ENCODE results near the gene ASTL.
"Not testable (repeated sequence)": the region's sequence is repeated elsewhere in the genome, so short reads cannot be mapped to it uniquely, and the experiment has no call there.

The ASTL gene

GRCh38 chr2:96163768-96164429 is 25.6 kb upstream of the ASTL start:
- no peaks in the 10 kb centered on the region for H3K4me1 ChIP-seq (ENCODE audit: low read depth, poor library complexity, severe bottlenecking)
- H4K20me1 ChIP-seq (ENCODE audit: insufficient read depth): no peaks in the 10 kb centered on the region
- TF ChIP-seq, protein P1, sequence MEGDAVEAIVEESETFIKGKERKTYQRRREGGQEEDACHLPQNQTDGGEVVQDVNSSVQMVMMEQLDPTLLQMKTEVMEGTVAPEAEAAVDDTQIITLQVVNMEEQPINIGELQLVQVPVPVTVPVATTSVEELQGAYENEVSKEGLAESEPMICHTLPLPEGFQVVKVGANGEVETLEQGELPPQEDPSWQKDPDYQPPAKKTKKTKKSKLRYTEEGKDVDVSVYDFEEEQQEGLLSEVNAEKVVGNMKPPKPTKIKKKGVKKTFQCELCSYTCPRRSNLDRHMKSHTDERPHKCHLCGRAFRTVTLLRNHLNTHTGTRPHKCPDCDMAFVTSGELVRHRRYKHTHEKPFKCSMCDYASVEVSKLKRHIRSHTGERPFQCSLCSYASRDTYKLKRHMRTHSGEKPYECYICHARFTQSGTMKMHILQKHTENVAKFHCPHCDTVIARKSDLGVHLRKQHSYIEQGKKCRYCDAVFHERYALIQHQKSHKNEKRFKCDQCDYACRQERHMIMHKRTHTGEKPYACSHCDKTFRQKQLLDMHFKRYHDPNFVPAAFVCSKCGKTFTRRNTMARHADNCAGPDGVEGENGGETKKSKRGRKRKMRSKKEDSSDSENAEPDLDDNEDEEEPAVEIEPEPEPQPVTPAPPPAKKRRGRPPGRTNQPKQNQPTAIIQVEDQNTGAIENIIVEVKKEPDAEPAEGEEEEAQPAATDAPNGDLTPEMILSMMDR (conservative IDR thresholded peaks at IDR 0.05; ENCODE audit: low read depth, low read length): no peak
- no peaks in the 10 kb centered on the region for H3K27me3 ChIP-seq (ENCODE audit: insufficient read depth, low read depth)
- H3K27ac ChIP-seq: no peak overlapping the region
- no peak overlapping the region for H3K9ac ChIP-seq
- H3K79me2 ChIP-seq (ENCODE audit: insufficient read depth, low read depth): no peaks in the 10 kb centered on the region
- H3K4me3 ChIP-seq (IDR thresholded peaks at IDR 0.05; ENCODE audit: insufficient read depth, low read depth, low read length): no peak overlapping the region
- H3K4me2 ChIP-seq: no peak overlapping the region
- no peak overlapping the region for H2AFZ ChIP-seq (ENCODE audit: low read depth)
- H3K36me3 ChIP-seq (ENCODE audit: insufficient read depth): no peaks in the 10 kb centered on the region

DNA sequence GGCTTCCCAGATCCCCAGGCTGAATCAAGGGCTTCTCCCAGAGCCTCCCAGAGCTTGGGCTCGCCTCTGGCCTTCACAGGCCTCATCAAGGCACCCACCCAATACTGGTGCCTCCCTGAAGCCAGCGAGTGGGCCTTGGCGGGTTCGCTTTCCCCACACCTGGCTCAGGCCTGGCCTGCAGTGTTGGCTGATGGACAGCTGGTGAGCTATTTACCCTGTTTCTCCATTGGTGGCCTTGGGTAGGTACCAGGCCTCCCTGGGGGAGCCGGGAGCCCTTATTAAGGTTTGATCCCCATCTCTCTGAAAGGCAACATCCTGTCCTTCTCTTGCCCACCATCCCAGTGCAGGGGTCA is 25.1 kb upstream of the ASTL start:
- Histone ChIP-seq H4K20me1 (ENCODE audit: insufficient read depth) (no peaks in the 10 kb centered on the region), H3K79me2 (ENCODE audit: insufficient read depth, low read depth) (no peaks in the 10 kb centered on the region), H3K27ac (no peak overlapping the region), H3K9ac (no peak overlapping the region), H3K36me3 (ENCODE audit: insufficient read depth) (no peaks in the 10 kb centered on the region), H2AFZ (ENCODE audit: low read depth) (no peak overlapping the region), H3K27me3 (ENCODE audit: insufficient read depth, low read depth) (no peaks in the 10 kb centered on the region), H3K4me1 (ENCODE audit: low read depth, poor library complexity, severe bottlenecking) (no peaks in the 10 kb centered on the region), H3K4me3 (IDR thresholded peaks at IDR 0.05; ENCODE audit: insufficient read depth, low read depth, low read length) (no peak overlapping the region), H3K4me2 (no peak overlapping the region)
- TF ChIP-seq, protein P1 (conservative IDR thresholded peaks at IDR 0.05; ENCODE audit: low read depth, low read length): no peak

DNA sequence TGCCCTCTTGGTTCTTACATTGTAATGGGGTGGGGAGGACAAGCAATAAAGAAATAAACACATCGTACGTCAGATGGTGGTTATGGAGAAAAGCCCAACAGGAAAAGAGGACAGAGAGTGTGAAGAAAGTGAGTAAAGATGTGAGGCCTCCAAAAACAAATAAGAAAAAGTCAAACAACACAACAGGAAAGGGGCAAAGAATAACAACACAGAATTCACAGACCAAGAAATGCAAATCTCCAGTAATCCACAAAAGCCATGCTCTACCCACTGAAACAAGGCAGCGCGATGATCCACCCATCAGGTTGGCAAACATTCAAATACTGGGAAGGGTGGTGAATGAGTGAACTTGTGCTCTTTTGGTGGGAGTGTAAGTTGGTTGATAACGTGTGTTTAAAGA is 23.6 kb upstream of the ASTL start:
- no peak overlapping the region for H2AFZ ChIP-seq (ENCODE audit: low read depth)
- no peak overlapping the region for H3K4me2 ChIP-seq
- H4K20me1 ChIP-seq (ENCODE audit: insufficient read depth): no peaks in the 10 kb centered on the region
- no peak overlapping the region for H3K4me3 ChIP-seq (IDR thresholded peaks at IDR 0.05; ENCODE audit: insufficient read depth, low read depth, low read length)
- H3K4me1 ChIP-seq (ENCODE audit: low read depth, poor library complexity, severe bottlenecking): peaks cover 4% of the 10 kb centered on the region
- H3K27ac ChIP-seq: no peak overlapping the region
- no peaks in the 10 kb centered on the region for H3K79me2 ChIP-seq (ENCODE audit: insufficient read depth, low read depth)
- TF ChIP-seq, protein P1 (conservative IDR thresholded peaks at IDR 0.05; ENCODE audit: low read depth, low read length): no peak
- no peaks in the 10 kb centered on the region for H3K36me3 ChIP-seq (ENCODE audit: insufficient read depth)
- no peaks in the 10 kb centered on the region for H3K27me3 ChIP-seq (ENCODE audit: insufficient read depth, low read depth)
- H3K9ac ChIP-seq: no peak overlapping the region

DNA sequence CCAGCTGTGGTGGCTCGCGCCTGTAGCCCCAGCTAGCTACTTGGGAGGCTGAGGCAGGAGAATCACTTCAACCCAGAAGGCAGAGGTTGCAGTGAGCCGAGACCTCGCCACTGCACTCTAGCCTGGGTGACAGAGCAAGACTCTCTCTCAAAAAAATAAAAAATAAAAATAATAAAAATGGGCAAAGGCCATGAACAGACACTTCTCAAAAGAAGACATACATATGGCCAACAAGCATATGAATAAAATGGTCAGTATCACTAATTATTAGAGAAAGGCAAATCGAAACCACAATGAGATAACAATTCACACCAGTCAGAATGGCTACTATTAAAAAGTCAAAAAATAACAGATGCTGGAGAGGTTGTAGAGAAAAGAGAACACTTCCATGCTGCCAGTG is 22.1 kb upstream of the ASTL start:
- not testable (repeated sequence) for H3K4me2 ChIP-seq; H3K36me3 ChIP-seq (ENCODE audit: insufficient read depth); H3K27ac ChIP-seq; H3K9ac ChIP-seq; H3K4me3 ChIP-seq (IDR thresholded peaks at IDR 0.05; ENCODE audit: insufficient read depth, low read depth, low read length); H2AFZ ChIP-seq (ENCODE audit: low read depth); H4K20me1 ChIP-seq (ENCODE audit: insufficient read depth); H3K27me3 ChIP-seq (ENCODE audit: insufficient read depth, low read depth); H3K79me2 ChIP-seq (ENCODE audit: insufficient read depth, low read depth)
- peaks cover 19% of the 10 kb centered on the region for H3K4me1 ChIP-seq (ENCODE audit: low read depth, poor library complexity, severe bottlenecking)

DNA sequence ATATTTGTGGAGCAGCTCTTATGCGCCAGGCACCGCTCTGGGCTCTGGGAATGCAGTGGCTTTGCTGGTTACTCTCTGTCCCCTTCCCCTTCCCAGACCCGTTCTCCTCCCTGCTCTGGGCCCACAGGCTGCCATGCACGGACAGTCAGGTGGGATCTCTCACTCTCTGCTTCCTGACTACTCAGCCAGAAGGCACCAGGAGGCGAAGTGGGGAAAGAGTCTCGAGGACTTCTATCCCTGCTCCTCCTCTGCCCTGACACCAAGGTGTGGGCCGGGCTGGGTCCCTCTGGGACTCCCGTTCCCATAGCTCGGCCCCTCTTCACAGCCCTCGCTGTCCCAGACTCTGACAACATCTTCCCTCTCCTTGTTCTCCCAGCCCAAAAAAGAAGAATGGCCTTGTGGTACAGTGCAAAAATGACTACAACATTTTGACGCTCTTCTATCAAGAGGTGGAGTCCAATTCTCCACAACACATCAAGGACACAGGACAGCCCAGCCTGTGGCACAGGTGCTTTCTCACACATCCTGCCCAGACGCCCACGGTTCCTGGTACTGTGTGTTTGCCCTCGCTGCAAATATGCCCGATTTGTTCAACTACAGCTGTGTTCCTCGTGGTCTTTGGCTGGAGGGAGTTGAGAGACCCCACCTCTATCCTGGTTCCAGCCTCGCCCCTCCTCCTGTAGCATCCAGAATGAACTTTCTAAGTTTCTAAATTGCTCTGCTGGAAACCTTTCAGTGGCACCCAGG is 21.0 kb upstream of the ASTL start:
- no peak overlapping the region for H3K4me2 ChIP-seq
- H4K20me1 ChIP-seq (ENCODE audit: insufficient read depth): no peaks in the 10 kb centered on the region
- no peak overlapping the region for H3K4me3 ChIP-seq (IDR thresholded peaks at IDR 0.05; ENCODE audit: insufficient read depth, low read depth, low read length)
- TF ChIP-seq, protein P1 (conservative IDR thresholded peaks at IDR 0.05; ENCODE audit: low read depth, low read length): no peak
- no peaks in the 10 kb centered on the region for H3K79me2 ChIP-seq (ENCODE audit: insufficient read depth, low read depth)
- no peaks in the 10 kb centered on the region for H3K27me3 ChIP-seq (ENCODE audit: insufficient read depth, low read depth)
- no peak overlapping the region for H2AFZ ChIP-seq (ENCODE audit: low read depth)
- no peaks in the 10 kb centered on the region for H3K36me3 ChIP-seq (ENCODE audit: insufficient read depth)
- no peak overlapping the region for H3K27ac ChIP-seq
- peaks cover 19% of the 10 kb centered on the region for H3K4me1 ChIP-seq (ENCODE audit: low read depth, poor library complexity, severe bottlenecking)
- no peak overlapping the region for H3K9ac ChIP-seq

Measured in KMS-11 (cell line).